ENCODE results near the gene ZNF275. TPM values are rescaled to one million over a fixed set of nuclear protein-coding genes. Genes with fewer than 3 reads are reported as not detected.

Gene ZNF275
- total and polyA plus RNA-seq, 10 of the 15 experiments (the other 5 are each of a cell fraction or from before 2014, with no cell fraction given): 1.3 to 17.4 (median 6.2) TPM

DNA sequence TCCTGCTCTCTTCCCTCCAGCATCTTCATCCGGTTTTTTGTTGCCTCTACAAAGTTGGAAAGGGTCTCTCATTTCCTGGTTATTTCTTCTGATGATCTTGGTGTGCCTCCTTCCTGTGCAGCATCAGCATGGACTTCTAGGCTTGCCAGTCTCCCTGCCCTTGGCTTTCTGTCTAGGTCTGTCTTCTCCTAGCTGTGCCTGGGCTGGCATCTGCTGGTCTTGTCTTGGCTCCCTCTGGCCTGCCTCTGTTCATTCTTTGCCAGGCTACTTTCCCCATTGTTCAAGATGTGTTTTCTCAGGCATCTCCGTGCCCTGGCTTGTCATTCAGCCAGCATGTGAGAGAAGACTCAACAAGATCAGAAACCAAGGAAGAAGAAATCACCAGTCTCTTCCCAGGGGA, 9.7 kb downstream of the ZNF275 start (continued):
- TF ChIP-seq, protein P1, sequence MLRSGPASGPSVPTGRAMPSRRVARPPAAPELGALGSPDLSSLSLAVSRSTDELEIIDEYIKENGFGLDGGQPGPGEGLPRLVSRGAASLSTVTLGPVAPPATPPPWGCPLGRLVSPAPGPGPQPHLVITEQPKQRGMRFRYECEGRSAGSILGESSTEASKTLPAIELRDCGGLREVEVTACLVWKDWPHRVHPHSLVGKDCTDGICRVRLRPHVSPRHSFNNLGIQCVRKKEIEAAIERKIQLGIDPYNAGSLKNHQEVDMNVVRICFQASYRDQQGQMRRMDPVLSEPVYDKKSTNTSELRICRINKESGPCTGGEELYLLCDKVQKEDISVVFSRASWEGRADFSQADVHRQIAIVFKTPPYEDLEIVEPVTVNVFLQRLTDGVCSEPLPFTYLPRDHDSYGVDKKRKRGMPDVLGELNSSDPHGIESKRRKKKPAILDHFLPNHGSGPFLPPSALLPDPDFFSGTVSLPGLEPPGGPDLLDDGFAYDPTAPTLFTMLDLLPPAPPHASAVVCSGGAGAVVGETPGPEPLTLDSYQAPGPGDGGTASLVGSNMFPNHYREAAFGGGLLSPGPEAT (IDR thresholded peaks at IDR 0.05; ENCODE audit: low read depth): no peak
- no peak for TF ChIP-seq HDAC2 (IDR thresholded peaks at IDR 0.05)
- TF ChIP-seq, protein P2, sequence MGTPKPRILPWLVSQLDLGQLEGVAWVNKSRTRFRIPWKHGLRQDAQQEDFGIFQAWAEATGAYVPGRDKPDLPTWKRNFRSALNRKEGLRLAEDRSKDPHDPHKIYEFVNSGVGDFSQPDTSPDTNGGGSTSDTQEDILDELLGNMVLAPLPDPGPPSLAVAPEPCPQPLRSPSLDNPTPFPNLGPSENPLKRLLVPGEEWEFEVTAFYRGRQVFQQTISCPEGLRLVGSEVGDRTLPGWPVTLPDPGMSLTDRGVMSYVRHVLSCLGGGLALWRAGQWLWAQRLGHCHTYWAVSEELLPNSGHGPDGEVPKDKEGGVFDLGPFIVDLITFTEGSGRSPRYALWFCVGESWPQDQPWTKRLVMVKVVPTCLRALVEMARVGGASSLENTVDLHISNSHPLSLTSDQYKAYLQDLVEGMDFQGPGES (IDR thresholded peaks at IDR 0.05): no peak
- TF ChIP-seq CEBPB (IDR thresholded peaks at IDR 0.05; ENCODE audit: borderline replicate concordance in 1 of 2, low read depth in 2 of 2, low read length in 2 of 2): no peak
- TF ChIP-seq, protein P3, sequence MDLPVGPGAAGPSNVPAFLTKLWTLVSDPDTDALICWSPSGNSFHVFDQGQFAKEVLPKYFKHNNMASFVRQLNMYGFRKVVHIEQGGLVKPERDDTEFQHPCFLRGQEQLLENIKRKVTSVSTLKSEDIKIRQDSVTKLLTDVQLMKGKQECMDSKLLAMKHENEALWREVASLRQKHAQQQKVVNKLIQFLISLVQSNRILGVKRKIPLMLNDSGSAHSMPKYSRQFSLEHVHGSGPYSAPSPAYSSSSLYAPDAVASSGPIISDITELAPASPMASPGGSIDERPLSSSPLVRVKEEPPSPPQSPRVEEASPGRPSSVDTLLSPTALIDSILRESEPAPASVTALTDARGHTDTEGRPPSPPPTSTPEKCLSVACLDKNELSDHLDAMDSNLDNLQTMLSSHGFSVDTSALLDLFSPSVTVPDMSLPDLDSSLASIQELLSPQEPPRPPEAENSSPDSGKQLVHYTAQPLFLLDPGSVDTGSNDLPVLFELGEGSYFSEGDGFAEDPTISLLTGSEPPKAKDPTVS (IDR thresholded peaks at IDR 0.05; ENCODE audit: low read depth, low read length): no peak

DNA sequence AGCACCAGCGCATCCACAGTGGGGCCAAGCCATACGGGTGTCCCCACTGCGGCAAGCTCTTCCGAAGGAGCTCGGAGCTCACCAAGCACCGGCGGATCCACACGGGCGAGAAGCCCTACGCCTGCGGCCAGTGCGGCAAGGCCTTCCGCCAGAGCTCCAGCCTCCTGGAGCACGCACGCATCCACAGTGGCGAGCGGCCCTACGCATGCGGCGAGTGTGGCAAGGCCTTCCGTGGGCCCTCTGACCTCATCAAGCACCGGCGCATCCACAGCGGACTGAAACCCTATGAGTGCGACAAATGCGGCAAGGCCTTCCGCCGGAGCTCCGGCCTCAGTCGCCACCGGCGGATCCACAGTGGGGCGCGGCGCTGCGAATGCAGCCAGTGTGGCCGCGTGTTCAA, 13.6 kb downstream of the ZNF275 start:
- CTCF ChIA-PET: no interaction called here
- Histone ChIP-seq H3K4me1 (ENCODE audit: control insufficient read depth, insufficient read depth, low read length) (no peaks in the 10 kb centered on the region), H3K9ac (ENCODE audit: control insufficient read depth, insufficient read depth, low read length) (no peak overlapping the region), H3K36me3 (ENCODE audit: control insufficient read depth in 2 of 2, insufficient read depth in 2 of 2, low read length in 1 of 2) (peaks cover 5 to 10% of the 10 kb centered on the region in 2 experiments; a peak in 3 of 4 replicates), H3K4me2 (ENCODE audit: control insufficient read depth, insufficient read depth) (no peak overlapping the region), H3K27me3 (replicated peaks in 1 of 2; ENCODE audit: control insufficient read depth in 2 of 2, insufficient read depth in 2 of 2, low read length in 1 of 2) (no peaks in the 10 kb centered on the region), H2AFZ (ENCODE audit: control insufficient read depth, low read depth, low read length) (no peak overlapping the region), H4K20me1 (ENCODE audit: control insufficient read depth, insufficient read depth) (no peaks in the 10 kb centered on the region), H3K4me3 (no peak overlapping the region), H3K79me2 (ENCODE audit: control insufficient read depth, insufficient read depth, low read length) (no peaks in the 10 kb centered on the region), H3K9me3 (replicated peaks; ENCODE audit: control insufficient read depth, insufficient read depth, low read length) (no peaks in the 10 kb centered on the region; the same call in 2 of the 3 replicates), H3K27ac (ENCODE audit: control insufficient read depth, insufficient read depth) (no peak overlapping the region)
- no peak for ATAC-seq
- SMC1A ChIA-PET (ENCODE audit: uncharacterized antibody, unreplicated experiment): no interaction called here
- TF ChIP-seq POLR2A (IDR thresholded peaks at IDR 0.05; ENCODE audit: low read depth, low read length) (peak; percentile 37; the same call in 1 of the 2 replicates), MTA3 (IDR thresholded peaks at IDR 0.05; ENCODE audit: borderline replicate concordance, low read length) (no peak)
- 93% methylated on average over 32 of the region's 38 CpGs for WGBS (ENCODE audit: insufficient coverage, insufficient replicate concordance, low lambda C conversion rate, missing lambda C conversion rate)
- RAD21 ChIA-PET (ENCODE audit: unreplicated experiment): no interaction called here
- POLR2A ChIA-PET: no interaction called here
- no peak for FAIRE-seq
- intact Hi-C loops (cut with micrococcal nuclease; ENCODE audit: unreplicated experiment) (no loop called here), in situ Hi-C loops (cut with MboI) (no loop called here)
- BruUV-seq (replicated peaks): no TSS peak
- DNase-seq (ENCODE audit: low read depth, low spot score): no peak
